GM23338 (cell line): ENCODE data around the gene HLA-B. TPM values are rescaled to one million over a fixed set of nuclear protein-coding genes. Genes with fewer than 3 reads are reported as not detected.

Experiments
- ATAC-seq: fragments of 200-7000 bp; cut with Tn5 transposase; 3 replicates; pipeline ENCODE4 v1.9.1; 2020
- DNase-seq: peaks from one replicate; pipeline ENCODE4 v3.0.0-alpha.2; 2015; ENCODE audit warnings: low spot score
- H2AFZ ChIP-seq: fragments of 200-600 bp; sonication (generic); 2 replicates; pipeline ENCODE4 v1.8.0; 2016; ENCODE audit warnings: antibody characterized with exemption, mild to moderate bottlenecking, moderate library complexity
- H3F3A ChIP-seq: fragments of 200-600 bp; sonication (generic); replicated peaks from 2 replicates; pipeline ENCODE4 v1.8.0; 2017; ENCODE audit warnings: antibody characterized with exemption, mixed run types, low read depth
- H3K27ac ChIP-seq: fragments of 200-600 bp; sonication (generic); 2 replicates; pipeline ENCODE4 v1.6.1; 2016; ENCODE audit warnings: low read depth
- H3K27me3 ChIP-seq: fragments of 200-600 bp; sonication (generic); 2 replicates; pipeline ENCODE4 v1.8.0; 2016; ENCODE audit warnings: mild to moderate bottlenecking, mixed run types, moderate library complexity; ENCODE audit not compliant: insufficient read depth
- H3K36me3 ChIP-seq: fragments of 200-600 bp; sonication (generic); 2 replicates; pipeline ENCODE4 v1.8.0; 2016; ENCODE audit warnings: mild to moderate bottlenecking; ENCODE audit not compliant: insufficient read depth
- H3K4me1 ChIP-seq: fragments of 200-600 bp; sonication (generic); 2 replicates; pipeline ENCODE4 v1.8.0; 2016; ENCODE audit warnings: mild to moderate bottlenecking, moderate library complexity; ENCODE audit not compliant: insufficient read depth
- H3K4me2 ChIP-seq: fragments of 200-600 bp; sonication (generic); 2 replicates; pipeline ENCODE4 v1.7.1; 2017; ENCODE audit warnings: mixed run types
- H3K4me3 ChIP-seq: fragments of 200-600 bp; sonication (generic); 2 replicates; pipeline ENCODE4 v1.6.1; 2016; ENCODE audit warnings: mixed run types
- H3K79me2 ChIP-seq: fragments of 200-600 bp; sonication (generic); replicated peaks from 2 replicates; pipeline ENCODE4 v1.8.0; 2017; ENCODE audit warnings: mild to moderate bottlenecking; ENCODE audit not compliant: insufficient read depth
- H3K9me2 ChIP-seq: fragments of 200-600 bp; sonication (generic); 2 replicates; pipeline ENCODE4 v1.8.0; 2017; ENCODE audit not compliant: insufficient read depth
- H4K20me1 ChIP-seq: fragments of 200-600 bp; sonication (generic); replicated peaks from 2 replicates; pipeline ENCODE4 v1.8.0; 2017; ENCODE audit warnings: mild to moderate bottlenecking; ENCODE audit not compliant: insufficient read depth
- H3K27ac Mint-ChIP-seq: 2 replicates; pipeline ENCODE4 v1.8.0; 2020; ENCODE audit warnings: inconsistent platforms, mild to moderate bottlenecking, moderate library complexity, mixed read lengths
- H3K27me3 Mint-ChIP-seq: 3 replicates; pipeline ENCODE4 v1.8.0; 2022; ENCODE audit warnings: low read depth, mild to moderate bottlenecking, moderate library complexity, mixed read lengths, inconsistent platforms; ENCODE audit not compliant: insufficient read depth, poor library complexity
- H3K36me3 Mint-ChIP-seq: 3 replicates; pipeline ENCODE4 v1.8.0; 2021; ENCODE audit warnings: low read depth, mild to moderate bottlenecking, inconsistent platforms, moderate library complexity, mixed read lengths
- H3K4me1 Mint-ChIP-seq: 3 replicates; pipeline ENCODE4 v1.8.0; 2020; ENCODE audit warnings: mild to moderate bottlenecking, inconsistent platforms, mixed read lengths
- H3K4me3 Mint-ChIP-seq: 3 replicates; pipeline ENCODE4 v1.8.0; 2021; ENCODE audit warnings: moderate library complexity, mild to moderate bottlenecking, inconsistent platforms, mixed read lengths
- H3K9me3 Mint-ChIP-seq: 3 replicates; pipeline ENCODE4 v1.8.0; 2020; ENCODE audit warnings: moderate library complexity, mild to moderate bottlenecking, inconsistent platforms, mixed read lengths
- CREB1 ChIP-seq: fragments of 250-450 bp; sonication (Bioruptor Pico); IDR thresholded peaks from 2 replicates; pipeline ENCODE4 v1.5.0; 2020; ENCODE audit warnings: low read depth, mild to moderate bottlenecking, moderate library complexity
- ETS1 ChIP-seq: IDR thresholded peaks from 2 replicates; pipeline ENCODE4 v1.6.1; 2016; ENCODE audit warnings: antibody characterized with exemption
- EZH2 ChIP-seq: fragments of 200-600 bp; sonication (generic); IDR thresholded peaks from one replicate; pipeline ENCODE4 v1.8.0; 2017; ENCODE audit warnings: antibody characterized with exemption, mild to moderate bottlenecking, low read depth; ENCODE audit not compliant: unreplicated experiment
- EZH2phosphoT487 ChIP-seq: fragments of 200-600 bp; sonication (generic); IDR thresholded peaks from one replicate; pipeline ENCODE4 v1.8.1; 2018; ENCODE audit warnings: antibody characterized with exemption; ENCODE audit not compliant: unreplicated experiment
- JUNB ChIP-seq: IDR thresholded peaks from one replicate; pipeline ENCODE4 v1.6.1; 2016; ENCODE audit warnings: antibody characterized with exemption; ENCODE audit not compliant: unreplicated experiment
- NANOG ChIP-seq: IDR thresholded peaks from 2 replicates; pipeline ENCODE4 v1.6.1; 2016; ENCODE audit warnings: antibody characterized with exemption, borderline replicate concordance
- POLR2AphosphoS5 ChIP-seq: IDR thresholded peaks from 2 replicates; pipeline ENCODE4 v1.6.1; 2016; ENCODE audit warnings: antibody characterized with exemption, low read depth
- REST ChIP-seq: IDR thresholded peaks from one replicate; pipeline ENCODE4 v1.6.1; 2018; ENCODE audit warnings: antibody characterized with exemption; ENCODE audit not compliant: unreplicated experiment
- STAT1 ChIP-seq: IDR thresholded peaks from one replicate; pipeline ENCODE4 v1.6.1; 2016; ENCODE audit warnings: antibody characterized with exemption; ENCODE audit not compliant: unreplicated experiment
- ZNF114 ChIP-seq: fragments of 250-450 bp; sonication (Bioruptor Pico); IDR thresholded peaks from 2 replicates; pipeline ENCODE4 v1.5.0; 2020; ENCODE audit warnings: mild to moderate bottlenecking, moderate library complexity
- ZNF331 ChIP-seq: fragments of 250-450 bp; sonication (Bioruptor Pico); IDR thresholded peaks from 2 replicates; pipeline ENCODE4 v1.5.0; 2020; ENCODE audit warnings: low read depth, mild to moderate bottlenecking, moderate library complexity
- polyA plus RNA-seq: library from polyadenylated mRNA; unstranded; fragments of >200 nt; fragmentation: Nextera tagmentation; extraction: Ambion mirVana; gene quantifications from 2 replicates; pipeline ENCODE4 v1.2.1, GENCODE V29; 2016
- total RNA-seq: library from RNA; depleted of rRNA; stranded (reverse); fragments of >200 nt; shearing (Covaris generic); gene quantifications from 2 replicates; pipeline ENCODE4 v1.2.3, GENCODE V29; 2014
- TF ChIP-seq, protein P1 (sequence below): fragments of 250-450 bp; sonication (Bioruptor Pico); IDR thresholded peaks from 2 replicates; pipeline ENCODE4 v1.5.0; 2020; ENCODE audit warnings: mild to moderate bottlenecking, moderate library complexity

Gene HLA-B
- total and polyA plus RNA-seq, 2 experiments from 2014 or later = 44.3 to 86.0 TPM

DNA sequence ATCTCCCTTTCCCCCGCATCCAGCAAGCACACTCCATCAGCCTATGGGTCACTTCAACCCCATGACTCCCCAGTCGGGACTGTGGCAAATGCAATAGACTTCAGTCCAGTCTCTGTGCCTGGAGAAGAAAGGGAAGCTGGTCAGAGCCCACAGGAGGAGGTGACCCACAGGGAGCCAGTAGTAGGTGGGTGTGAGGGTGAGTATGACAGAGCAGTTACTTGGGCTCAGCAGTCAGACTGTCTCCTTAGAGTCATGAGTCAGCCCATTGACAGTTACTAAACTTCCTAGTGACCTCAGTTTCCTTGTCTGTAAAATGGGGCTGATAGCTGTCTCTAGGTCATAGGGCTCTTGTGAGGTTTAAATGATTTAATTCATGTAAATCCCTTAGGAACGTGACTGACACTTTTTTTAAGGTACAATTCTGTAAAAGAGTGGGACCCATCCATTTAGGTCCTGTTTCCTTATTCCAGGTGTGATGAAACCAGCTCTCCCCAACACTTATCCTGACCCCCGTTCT is 51.2 kb downstream of the HLA-B start (continued):
- TF ChIP-seq REST (no peak), CREB1 (CRISPR knock-in tag) (no peak), ZNF331 (no peak), ETS1 (no peak)

GRCh38 chr6:31304683-31305082 is 52.3 kb downstream of the HLA-B start:
- Mint-ChIP-seq H3K27me3 (peaks cover 3% of the 10 kb centered on the region), H3K36me3 (no peaks in the 10 kb centered on the region), H3K9me3 (no peaks in the 10 kb centered on the region; the same call in 1 of the 3 replicates), H3K4me1 (no peaks in the 10 kb centered on the region), H3K4me3 (no peak overlapping the region), H3K27ac (no peak overlapping the region)
- H2AFZ ChIP-seq = no peak overlapping the region
- H3K79me2 ChIP-seq = no peaks in the 10 kb centered on the region
- DNase-seq (no peak), ATAC-seq (no peak)
- no peaks in the 10 kb centered on the region for H4K20me1 ChIP-seq
- H3K9me2 ChIP-seq = no peaks in the 10 kb centered on the region
- no peaks in the 10 kb centered on the region for H3K4me1 ChIP-seq
- peaks cover 10% of the 10 kb centered on the region; the same call in 1 of the 2 replicates for H3K27me3 ChIP-seq
- no peaks in the 10 kb centered on the region for H3F3A ChIP-seq
- H3K36me3 ChIP-seq = no peaks in the 10 kb centered on the region
- no peak overlapping the region for H3K27ac ChIP-seq
- no peak overlapping the region for H3K4me2 ChIP-seq
- no peak overlapping the region for H3K4me3 ChIP-seq
- TF ChIP-seq STAT1 (no peak), ETS1 (no peak), JUNB (no peak), ZNF331 (no peak), ZNF114 (no peak), EZH2 (no peak), NANOG (no peak), POLR2AphosphoS5 (no peak), EZH2phosphoT487 (no peak), CREB1 (CRISPR knock-in tag) (no peak)
- TF ChIP-seq, protein P1, sequence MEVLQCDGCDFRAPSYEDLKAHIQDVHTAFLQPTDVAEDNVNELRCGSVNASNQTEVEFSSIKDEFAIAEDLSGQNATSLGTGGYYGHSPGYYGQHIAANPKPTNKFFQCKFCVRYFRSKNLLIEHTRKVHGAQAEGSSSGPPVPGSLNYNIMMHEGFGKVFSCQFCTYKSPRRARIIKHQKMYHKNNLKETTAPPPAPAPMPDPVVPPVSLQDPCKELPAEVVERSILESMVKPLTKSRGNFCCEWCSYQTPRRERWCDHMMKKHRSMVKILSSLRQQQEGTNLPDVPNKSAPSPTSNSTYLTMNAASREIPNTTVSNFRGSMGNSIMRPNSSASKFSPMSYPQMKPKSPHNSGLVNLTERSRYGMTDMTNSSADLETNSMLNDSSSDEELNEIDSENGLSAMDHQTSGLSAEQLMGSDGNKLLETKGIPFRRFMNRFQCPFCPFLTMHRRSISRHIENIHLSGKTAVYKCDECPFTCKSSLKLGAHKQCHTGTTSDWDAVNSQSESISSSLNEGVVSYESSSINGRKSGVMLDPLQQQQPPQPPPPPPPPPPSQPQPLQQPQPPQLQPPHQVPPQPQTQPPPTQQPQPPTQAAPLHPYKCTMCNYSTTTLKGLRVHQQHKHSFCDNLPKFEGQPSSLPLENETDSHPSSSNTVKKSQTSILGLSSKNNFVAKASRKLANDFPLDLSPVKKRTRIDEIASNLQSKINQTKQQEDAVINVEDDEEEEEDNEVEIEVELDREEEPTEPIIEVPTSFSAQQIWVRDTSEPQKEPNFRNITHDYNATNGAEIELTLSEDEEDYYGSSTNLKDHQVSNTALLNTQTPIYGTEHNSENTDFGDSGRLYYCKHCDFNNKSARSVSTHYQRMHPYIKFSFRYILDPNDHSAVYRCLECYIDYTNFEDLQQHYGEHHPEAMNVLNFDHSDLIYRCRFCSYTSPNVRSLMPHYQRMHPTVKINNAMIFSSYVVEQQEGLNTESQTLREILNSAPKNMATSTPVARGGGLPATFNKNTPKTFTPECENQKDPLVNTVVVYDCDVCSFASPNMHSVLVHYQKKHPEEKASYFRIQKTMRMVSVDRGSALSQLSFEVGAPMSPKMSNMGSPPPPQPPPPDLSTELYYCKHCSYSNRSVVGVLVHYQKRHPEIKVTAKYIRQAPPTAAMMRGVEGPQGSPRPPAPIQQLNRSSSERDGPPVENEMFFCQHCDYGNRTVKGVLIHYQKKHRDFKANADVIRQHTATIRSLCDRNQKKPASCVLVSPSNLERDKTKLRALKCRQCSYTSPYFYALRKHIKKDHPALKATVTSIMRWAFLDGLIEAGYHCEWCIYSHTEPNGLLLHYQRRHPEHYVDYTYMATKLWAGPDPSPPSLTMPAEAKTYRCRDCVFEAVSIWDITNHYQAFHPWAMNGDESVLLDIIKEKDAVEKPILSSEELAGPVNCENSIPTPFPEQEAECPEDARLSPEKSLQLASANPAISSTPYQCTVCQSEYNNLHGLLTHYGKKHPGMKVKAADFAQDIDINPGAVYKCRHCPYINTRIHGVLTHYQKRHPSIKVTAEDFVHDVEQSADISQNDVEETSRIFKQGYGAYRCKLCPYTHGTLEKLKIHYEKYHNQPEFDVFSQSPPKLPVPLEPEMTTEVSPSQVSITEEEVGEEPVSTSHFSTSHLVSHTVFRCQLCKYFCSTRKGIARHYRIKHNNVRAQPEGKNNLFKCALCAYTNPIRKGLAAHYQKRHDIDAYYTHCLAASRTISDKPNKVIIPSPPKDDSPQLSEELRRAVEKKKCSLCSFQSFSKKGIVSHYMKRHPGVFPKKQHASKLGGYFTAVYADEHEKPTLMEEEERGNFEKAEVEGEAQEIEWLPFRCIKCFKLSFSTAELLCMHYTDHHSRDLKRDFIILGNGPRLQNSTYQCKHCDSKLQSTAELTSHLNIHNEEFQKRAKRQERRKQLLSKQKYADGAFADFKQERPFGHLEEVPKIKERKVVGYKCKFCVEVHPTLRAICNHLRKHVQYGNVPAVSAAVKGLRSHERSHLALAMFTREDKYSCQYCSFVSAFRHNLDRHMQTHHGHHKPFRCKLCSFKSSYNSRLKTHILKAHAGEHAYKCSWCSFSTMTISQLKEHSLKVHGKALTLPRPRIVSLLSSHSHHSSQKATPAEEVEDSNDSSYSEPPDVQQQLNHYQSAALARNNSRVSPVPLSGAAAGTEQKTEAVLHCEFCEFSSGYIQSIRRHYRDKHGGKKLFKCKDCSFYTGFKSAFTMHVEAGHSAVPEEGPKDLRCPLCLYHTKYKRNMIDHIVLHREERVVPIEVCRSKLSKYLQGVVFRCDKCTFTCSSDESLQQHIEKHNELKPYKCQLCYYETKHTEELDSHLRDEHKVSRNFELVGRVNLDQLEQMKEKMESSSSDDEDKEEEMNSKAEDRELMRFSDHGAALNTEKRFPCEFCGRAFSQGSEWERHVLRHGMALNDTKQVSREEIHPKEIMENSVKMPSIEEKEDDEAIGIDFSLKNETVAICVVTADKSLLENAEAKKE (CRISPR knock-in tag) = no peak
